GM12873 (cell line): Measurements from ENCODE around the gene ISOC2.

Source experiments
- TF ChIP-seq, protein P1 (sequence below): IDR thresholded peaks from 2 replicates; pipeline ENCODE4 v1.5.1; 2012; ENCODE audit warnings: low read depth, mild to moderate bottlenecking, moderate library complexity, low read length, control low read depth; ENCODE audit not compliant: insufficient read depth; ENCODE audit errors: missing control alignments

ISOC2 gene

DNA sequence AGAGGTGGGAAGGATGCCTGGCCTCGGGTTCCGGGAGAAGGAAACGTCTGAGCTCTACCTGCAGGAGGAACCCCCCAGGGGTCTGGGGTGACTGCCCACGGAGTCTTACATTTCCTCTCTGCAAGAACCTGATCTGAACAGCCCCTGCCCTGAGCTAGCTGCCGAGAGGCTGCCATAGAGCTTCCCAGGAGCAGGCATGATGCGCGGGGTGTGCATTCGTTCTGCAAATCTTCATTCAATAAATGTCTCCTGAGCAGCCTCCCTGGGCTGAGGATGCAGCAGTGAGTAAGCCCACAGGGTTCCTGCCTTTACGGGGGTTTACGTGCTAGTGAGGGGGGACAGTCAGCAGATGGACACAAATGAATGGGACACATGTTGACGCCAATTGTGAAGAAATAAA, 16.8 kb downstream of the ISOC2 start:
- TF ChIP-seq, protein P1, sequence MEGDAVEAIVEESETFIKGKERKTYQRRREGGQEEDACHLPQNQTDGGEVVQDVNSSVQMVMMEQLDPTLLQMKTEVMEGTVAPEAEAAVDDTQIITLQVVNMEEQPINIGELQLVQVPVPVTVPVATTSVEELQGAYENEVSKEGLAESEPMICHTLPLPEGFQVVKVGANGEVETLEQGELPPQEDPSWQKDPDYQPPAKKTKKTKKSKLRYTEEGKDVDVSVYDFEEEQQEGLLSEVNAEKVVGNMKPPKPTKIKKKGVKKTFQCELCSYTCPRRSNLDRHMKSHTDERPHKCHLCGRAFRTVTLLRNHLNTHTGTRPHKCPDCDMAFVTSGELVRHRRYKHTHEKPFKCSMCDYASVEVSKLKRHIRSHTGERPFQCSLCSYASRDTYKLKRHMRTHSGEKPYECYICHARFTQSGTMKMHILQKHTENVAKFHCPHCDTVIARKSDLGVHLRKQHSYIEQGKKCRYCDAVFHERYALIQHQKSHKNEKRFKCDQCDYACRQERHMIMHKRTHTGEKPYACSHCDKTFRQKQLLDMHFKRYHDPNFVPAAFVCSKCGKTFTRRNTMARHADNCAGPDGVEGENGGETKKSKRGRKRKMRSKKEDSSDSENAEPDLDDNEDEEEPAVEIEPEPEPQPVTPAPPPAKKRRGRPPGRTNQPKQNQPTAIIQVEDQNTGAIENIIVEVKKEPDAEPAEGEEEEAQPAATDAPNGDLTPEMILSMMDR, result no peak

DNA sequence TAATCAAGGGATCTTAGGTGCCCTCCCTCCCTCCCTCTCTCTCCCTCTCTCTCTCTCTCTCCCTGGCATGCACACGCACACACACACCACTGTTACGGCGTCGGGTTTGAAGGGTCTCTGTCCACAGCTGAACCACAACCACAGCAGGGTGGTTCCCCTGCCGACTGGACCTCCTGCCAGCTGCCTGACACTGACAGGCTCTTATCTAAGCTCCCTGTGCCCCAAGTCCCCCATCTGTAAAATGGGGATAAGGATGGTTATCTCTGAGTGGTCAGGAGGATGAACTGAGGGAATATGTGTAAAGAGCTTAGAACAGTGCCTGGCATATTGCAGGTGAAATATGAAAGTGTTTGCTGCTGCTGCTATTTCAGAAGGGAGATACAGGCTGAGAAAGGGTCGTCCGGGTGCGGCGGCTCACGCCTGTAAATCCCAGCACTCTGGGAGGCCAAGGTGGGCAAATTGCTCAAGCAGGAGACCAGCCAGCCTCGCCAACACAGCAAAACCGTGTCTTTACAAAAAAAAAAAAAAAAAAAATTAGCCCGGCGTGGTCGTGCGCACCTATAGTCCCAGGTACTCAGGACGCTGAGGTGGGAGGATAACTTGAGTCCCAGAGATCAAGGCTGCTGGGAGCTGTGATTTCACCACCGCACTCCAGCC, 17.5 kb downstream of the ISOC2 start:
- TF ChIP-seq, protein P1, result no peak

GRCh38 chr19:55443045-55443823, 18.2 kb downstream of the ISOC2 start, which contains the start of gene SHISA7:
SHISA7 (minus strand) TSS chr19:55443300; CDS start chr19:55442863, 437 bp downstream.
- TF ChIP-seq, protein P1, result no peak

DNA sequence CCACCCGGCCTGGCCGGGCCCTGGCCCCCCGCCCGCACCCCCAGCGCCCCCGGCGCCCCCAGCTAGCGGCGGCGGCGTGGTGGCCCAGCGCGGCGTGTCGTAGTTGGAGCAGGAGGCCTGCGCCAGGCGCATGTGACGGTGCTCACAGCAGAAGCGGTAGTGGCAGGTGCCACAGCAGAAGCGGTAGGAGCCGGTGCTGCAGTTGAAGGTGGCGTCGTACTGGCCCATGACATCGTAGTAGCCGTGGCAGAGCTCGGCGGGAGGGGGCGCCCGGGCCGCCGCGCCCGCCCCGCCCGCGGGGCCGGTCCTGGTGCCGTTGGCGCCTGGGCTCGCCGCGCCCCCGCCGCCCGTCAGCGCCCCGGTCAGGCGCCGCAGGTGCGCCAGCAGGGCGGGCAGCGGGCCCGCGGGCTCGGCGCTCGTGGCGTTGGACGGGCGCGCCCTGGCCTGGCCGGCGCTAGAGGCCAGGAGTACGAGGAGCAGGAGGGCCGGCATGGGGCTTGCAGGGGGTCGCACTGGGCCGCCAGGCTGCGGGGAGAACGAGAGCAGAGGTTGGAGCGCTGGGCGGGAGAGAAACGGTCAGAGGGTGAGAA, 19.0 kb downstream of the ISOC2 start:
- TF ChIP-seq, protein P1, result no peak

GRCh38 chr19:55441692-55442321, 19.6 kb downstream of the ISOC2 start:
- TF ChIP-seq, protein P1, result no peak

DNA sequence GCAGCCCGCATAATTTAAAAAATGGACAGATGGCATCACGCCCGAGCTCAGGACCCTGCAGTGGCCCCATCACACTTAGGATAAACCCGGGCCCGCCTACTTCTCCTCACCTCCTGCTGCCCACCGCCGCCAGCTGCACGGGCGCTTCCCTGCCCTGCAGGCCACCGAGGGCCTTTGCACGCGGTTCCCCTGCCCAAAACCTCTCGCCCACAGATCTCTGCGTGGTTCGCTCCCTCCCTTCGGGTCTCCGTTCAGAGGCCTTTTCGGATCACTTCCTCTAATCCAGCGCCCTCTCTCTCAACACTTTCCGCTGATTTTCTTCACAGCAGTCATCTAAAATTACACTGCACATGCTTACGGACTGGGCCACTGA, 20.1 kb downstream of the ISOC2 start:
- TF ChIP-seq, protein P1, result no peak

DNA sequence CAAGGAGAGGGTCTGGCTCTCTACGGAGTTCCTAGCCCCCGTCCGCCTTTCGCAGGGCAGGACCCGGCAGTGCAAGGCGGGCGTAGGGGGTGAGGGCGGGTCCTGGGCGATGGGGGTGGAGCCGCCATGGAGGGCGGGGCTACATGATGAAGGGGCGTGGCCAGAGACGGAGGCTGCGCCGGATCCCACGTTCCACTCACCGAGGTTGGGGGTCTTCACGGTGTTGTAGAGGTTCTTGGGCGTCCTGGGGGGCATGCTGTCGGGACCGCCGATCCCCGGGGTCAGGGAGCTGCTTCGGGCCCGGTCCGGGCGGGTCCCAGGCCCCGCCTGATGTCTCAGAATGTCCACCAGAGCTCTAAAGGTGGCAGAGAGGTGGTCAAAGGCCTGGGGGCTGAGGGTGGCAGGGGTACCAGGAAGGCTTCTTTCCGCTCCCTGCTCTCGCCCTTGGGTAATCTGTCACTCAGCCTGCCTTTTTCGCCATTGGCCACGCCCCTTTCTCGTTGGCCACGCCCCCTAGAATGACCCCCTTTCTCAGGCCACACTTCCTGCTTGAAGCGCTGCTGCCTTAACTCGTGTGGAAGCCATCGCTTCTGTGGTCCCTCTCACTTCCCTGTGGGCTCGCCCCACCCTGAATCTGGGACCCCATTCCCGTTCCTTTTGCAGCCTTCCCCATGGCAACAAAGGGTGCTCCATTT, 20.9 kb downstream of the ISOC2 start:
- TF ChIP-seq, protein P1, result no peak
